ENCODE measurements around the gene SPINT2. TPM values are rescaled to one million over a fixed set of nuclear protein-coding genes. Genes with fewer than 3 reads are reported as not detected.

The SPINT2 gene
- total RNA-seq, 1 donor from 2014 or later = 202 TPM

DNA sequence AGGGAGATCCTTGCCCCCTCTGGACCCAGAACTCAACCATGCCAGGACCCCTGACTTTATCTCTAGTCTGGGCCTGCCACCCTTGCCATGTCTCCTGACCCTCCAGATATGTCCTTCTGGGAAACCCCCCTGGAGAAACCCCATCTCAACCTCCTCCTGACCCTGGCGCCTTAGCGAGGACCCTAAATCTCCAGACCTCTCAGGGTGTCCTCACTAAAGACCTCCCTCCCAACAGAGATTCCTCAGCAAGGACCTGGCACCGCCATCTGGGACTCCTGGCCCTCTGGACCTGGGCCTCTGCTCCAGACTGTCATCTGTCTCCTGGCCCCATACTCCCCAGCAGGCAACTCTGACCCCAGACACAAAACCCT, 56.6 kb downstream of the SPINT2 start:
- peaks cover 57% of the 10 kb centered on the region for H3K4me1 ChIP-seq
- H3K27ac ChIP-seq = peak overlapping the region; percentile 89

DNA sequence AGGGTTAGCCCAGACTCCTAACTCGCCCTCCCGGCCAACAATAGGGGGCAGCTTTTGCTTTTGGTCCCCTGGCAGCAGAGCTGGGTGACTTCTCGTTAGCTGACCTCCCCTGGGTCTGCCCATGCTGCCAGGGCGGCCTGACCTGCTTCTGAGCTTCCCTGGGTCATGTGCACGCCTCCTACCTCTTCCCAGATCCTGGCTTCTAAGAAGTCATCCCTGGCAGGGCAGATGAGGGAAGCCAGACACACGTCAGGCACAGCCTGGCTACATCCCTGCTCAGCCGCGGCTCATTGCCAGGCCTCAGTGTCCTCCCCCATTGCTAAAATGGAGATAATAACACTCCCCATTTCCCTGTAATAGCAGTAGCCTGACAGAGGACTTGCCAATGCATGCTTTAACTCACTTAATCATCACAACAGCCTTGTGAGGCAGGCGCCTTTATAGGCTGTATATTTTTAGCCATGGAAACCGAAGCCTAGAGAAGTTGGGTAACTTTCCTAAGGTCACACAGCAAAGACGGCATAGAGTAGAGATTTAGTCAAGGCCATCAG, 57.3 kb downstream of the SPINT2 start:
- TF ChIP-seq, protein P1, sequence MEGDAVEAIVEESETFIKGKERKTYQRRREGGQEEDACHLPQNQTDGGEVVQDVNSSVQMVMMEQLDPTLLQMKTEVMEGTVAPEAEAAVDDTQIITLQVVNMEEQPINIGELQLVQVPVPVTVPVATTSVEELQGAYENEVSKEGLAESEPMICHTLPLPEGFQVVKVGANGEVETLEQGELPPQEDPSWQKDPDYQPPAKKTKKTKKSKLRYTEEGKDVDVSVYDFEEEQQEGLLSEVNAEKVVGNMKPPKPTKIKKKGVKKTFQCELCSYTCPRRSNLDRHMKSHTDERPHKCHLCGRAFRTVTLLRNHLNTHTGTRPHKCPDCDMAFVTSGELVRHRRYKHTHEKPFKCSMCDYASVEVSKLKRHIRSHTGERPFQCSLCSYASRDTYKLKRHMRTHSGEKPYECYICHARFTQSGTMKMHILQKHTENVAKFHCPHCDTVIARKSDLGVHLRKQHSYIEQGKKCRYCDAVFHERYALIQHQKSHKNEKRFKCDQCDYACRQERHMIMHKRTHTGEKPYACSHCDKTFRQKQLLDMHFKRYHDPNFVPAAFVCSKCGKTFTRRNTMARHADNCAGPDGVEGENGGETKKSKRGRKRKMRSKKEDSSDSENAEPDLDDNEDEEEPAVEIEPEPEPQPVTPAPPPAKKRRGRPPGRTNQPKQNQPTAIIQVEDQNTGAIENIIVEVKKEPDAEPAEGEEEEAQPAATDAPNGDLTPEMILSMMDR (IDR thresholded peaks at IDR 0.05) = no peak
- Histone ChIP-seq H3K27me3 (ENCODE audit: low read depth) (no peaks in the 10 kb centered on the region), H3K4me3 (peak overlapping the region; percentile 75), H3K36me3 (peaks cover 26% of the 10 kb centered on the region), H3K9me3 (no peaks in the 10 kb centered on the region), H3K27ac (peak overlapping the region; percentile 89), H3K4me1 (peaks cover 52% of the 10 kb centered on the region)
- DNase-seq (no peak), ATAC-seq (peak in 1 of 2 donors; percentile 29)
- intact Hi-C loops (cut with DNase I) = no loop called here

More for the DNA sequence above, 56.6 kb downstream of the SPINT2 start:
- intact Hi-C loops (cut with DNase I) = no loop called here
- H3K27me3 ChIP-seq (ENCODE audit: low read depth) = no peaks in the 10 kb centered on the region
- TF ChIP-seq, protein P1 (IDR thresholded peaks at IDR 0.05) = no peak
- H3K9me3 ChIP-seq = no peaks in the 10 kb centered on the region
- DNase-seq = no peak
- peak overlapping the region; percentile 75 for H3K4me3 ChIP-seq
- peaks cover 18% of the 10 kb centered on the region for H3K36me3 ChIP-seq
- ATAC-seq = no peak

DNA sequence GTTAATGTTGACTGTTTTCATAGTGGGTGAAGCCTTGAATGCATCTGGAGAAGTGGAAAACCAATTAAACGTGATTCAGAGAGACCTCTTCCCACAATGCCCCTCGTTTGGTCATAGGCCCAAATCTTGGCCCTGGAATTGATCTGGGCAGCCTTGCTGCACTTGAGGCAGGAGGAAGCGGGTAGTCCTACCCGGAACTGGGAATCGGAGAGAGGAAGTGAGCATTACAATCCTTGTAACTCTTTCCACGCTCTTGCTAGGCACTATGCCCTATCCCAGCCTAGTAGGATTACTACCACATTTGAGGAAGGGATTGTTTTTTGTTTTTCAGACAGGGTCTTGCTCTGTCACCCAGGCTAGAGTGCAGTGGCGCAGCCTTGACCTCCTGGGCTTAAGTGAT, 58.9 kb downstream of the SPINT2 start:
- DNase-seq = no peak
- Histone ChIP-seq H3K4me1 (peaks cover 43% of the 10 kb centered on the region), H3K27ac (no peak overlapping the region), H3K36me3 (peaks cover 42% of the 10 kb centered on the region), H3K4me3 (no peak overlapping the region), H3K9me3 (no peaks in the 10 kb centered on the region), H3K27me3 (ENCODE audit: low read depth) (no peaks in the 10 kb centered on the region)
- intact Hi-C loops (cut with DNase I) = no loop called here
- no peak for ATAC-seq
- TF ChIP-seq, protein P1 (IDR thresholded peaks at IDR 0.05) = no peak

DNA sequence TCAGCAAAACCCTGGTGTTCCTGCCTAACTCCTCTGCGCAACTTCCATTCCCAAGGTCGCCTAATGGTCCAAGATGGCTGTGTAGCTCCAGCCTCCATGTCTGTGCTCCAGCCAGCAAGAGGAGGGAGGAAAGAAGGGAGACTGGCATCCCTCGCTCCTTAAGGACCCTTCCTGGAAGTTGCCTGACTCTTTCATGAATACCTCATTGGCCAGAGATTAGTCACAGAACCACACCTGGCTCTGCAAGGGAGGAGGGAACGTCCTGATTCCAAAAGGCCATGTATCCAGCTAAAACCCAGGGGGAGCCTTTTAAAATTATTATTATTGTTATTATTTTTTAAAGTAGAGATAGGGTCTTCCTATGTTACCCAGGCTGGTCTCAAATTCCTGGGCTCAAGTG, 60.1 kb downstream of the SPINT2 start:
- H3K4me3 ChIP-seq = no peak overlapping the region
- no peaks in the 10 kb centered on the region for H3K27me3 ChIP-seq (ENCODE audit: low read depth)
- DNase-seq = no peak
- H3K27ac ChIP-seq = no peak overlapping the region
- TF ChIP-seq, protein P1 (IDR thresholded peaks at IDR 0.05) = no peak
- ATAC-seq = no peak
- intact Hi-C loops (cut with DNase I) = no loop called here
- H3K36me3 ChIP-seq = peaks cover 46% of the 10 kb centered on the region
- H3K9me3 ChIP-seq = no peaks in the 10 kb centered on the region
- H3K4me1 ChIP-seq = peaks cover 33% of the 10 kb centered on the region

DNA sequence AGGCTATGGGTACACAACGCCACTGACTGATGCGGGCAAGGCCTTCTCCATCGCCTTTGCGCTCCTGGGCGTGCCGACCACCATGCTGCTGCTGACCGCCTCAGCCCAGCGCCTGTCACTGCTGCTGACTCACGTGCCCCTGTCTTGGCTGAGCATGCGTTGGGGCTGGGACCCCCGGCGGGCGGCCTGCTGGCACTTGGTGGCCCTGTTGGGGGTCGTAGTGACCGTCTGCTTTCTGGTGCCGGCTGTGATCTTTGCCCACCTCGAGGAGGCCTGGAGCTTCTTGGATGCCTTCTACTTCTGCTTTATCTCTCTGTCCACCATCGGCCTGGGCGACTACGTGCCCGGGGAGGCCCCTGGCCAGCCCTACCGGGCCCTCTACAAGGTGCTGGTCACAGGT, 62.2 kb downstream of the SPINT2 start:
- DNase-seq (no peak), ATAC-seq (peak in 1 of 2 donors; percentile 5)
- Histone ChIP-seq H3K27ac (no peak overlapping the region), H3K4me1 (peaks cover 17% of the 10 kb centered on the region), H3K9me3 (no peaks in the 10 kb centered on the region), H3K36me3 (peaks cover 46% of the 10 kb centered on the region), H3K27me3 (ENCODE audit: low read depth) (no peaks in the 10 kb centered on the region), H3K4me3 (no peak overlapping the region)
- TF ChIP-seq, protein P1 (IDR thresholded peaks at IDR 0.05) = no peak
- intact Hi-C loops (cut with DNase I) = no loop called here

Data from lower lobe of right lung (tissue), 2 donors.